Erythroblast (primary cell): ENCODE measurements around the gene TRAPPC3.
"Not testable (repeated sequence)": the region's sequence is repeated elsewhere in the genome, so short reads cannot be mapped to it uniquely, and the experiment has no call there.

ENCODE experiments used
- GATA1 ChIP-seq: IDR thresholded peaks from 2 replicates; pipeline ENCODE4 v1.6.1; 2011; ENCODE audit warnings: low read depth, mild to moderate bottlenecking, control low read depth, low read length, moderate library complexity
- POLR2A ChIP-seq: IDR thresholded peaks from 2 replicates; pipeline ENCODE4 v1.6.1; 2011; ENCODE audit warnings: mild to moderate bottlenecking, low read length

DNA sequence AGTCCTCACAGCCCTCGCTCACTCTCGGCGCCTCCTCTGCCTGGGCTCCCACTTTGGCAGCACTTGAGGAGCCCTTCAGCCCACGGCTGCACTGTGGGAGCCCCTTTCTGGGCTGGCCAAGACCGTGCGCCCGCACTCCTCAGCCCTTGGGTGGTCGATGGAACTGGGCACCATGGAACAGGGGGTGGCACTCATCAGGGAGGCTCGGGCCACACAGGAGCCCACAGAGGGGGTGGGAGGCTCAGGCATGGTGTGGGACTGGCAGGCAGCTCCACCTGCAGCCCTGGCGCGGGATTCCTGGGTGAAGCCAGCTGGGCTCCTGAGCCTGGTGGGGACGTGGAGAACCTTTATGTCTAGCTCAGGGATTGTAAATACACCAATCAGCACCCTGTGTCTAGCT, 47.5 kb upstream of the TRAPPC3 start:
- TF ChIP-seq GATA1, POLR2A: not testable (repeated sequence)
